Frontal cortex (tissue), 4 donors: ENCODE measurements around the gene MEGF11. TPM values are rescaled to one million over a fixed set of nuclear protein-coding genes. Genes with fewer than 3 reads are reported as not detected.

ENCODE experiments used
- DNase-seq, 2 donors: peaks; one replicate each; pipeline ENCODE4 v3.0.0; 2012; ENCODE audit warnings: low spot score in 2 of 2
- FAIRE-seq: peaks from 2 replicates; lab custom pipeline; 2012; peaks lifted over from hg19 to GRCh38; lab: Jason Lieb, UNC
- total RNA-seq: library from RNA; depleted of rRNA; stranded (reverse); fragments of >200 nt; gene quantifications from one replicate; pipeline ENCODE4 v1.2.3, GENCODE V29; 2014
- donor health status: control.
- donor health status: control.
- donor health status: control.

Gene MEGF11
- total RNA-seq, 1 donor from 2014 or later = 4.5 TPM

- DNase-seq = no peak
- FAIRE-seq = no peak
These were observed 11.7 kb downstream of the MEGF11 start for GRCh38 chr15:66241908-66242285.

GRCh38 chr15:66241087-66241907, 12.3 kb downstream of the MEGF11 start:
- DNase-seq = no peak
- no peak for FAIRE-seq

GRCh38 chr15:66240240-66240794, 13.2 kb downstream of the MEGF11 start:
- DNase-seq (no peak), FAIRE-seq (no peak)

GRCh38 chr15:66239514-66239913, 14.0 kb downstream of the MEGF11 start:
- DNase-seq (no peak), FAIRE-seq (no peak)

GRCh38 chr15:66238318-66238717, 15.2 kb downstream of the MEGF11 start:
- FAIRE-seq (no peak), DNase-seq (no peak)

GRCh38 chr15:66237513-66238235, 15.9 kb downstream of the MEGF11 start:
- FAIRE-seq = no peak
- DNase-seq = no peak

- FAIRE-seq = no peak
- no peak for DNase-seq
These were observed 16.7 kb downstream of the MEGF11 start for GRCh38 chr15:66236806-66237375.

GRCh38 chr15:66235866-66236265, 17.7 kb downstream of the MEGF11 start:
- FAIRE-seq = no peak
- DNase-seq = no peak

GRCh38 chr15:66234798-66235197, 18.8 kb downstream of the MEGF11 start:
- FAIRE-seq (no peak), DNase-seq (no peak)

GRCh38 chr15:66233487-66234415, 19.8 kb downstream of the MEGF11 start:
- FAIRE-seq = no peak
- no peak for DNase-seq

GRCh38 chr15:66232267-66232625, 21.3 kb downstream of the MEGF11 start:
- DNase-seq = no peak
- no peak for FAIRE-seq

- FAIRE-seq = no peak
- no peak for DNase-seq
These were observed 21.9 kb downstream of the MEGF11 start for GRCh38 chr15:66231394-66232266.

GRCh38 chr15:66229790-66230465, 23.6 kb downstream of the MEGF11 start:
- DNase-seq (no peak), FAIRE-seq (no peak)

GRCh38 chr15:66228807-66229735, 24.5 kb downstream of the MEGF11 start:
- FAIRE-seq (no peak), DNase-seq (no peak)

GRCh38 chr15:66226736-66227135, 26.8 kb downstream of the MEGF11 start:
- FAIRE-seq (no peak), DNase-seq (no peak)

GRCh38 chr15:66225656-66226274, 27.8 kb downstream of the MEGF11 start:
- no peak for FAIRE-seq
- DNase-seq = no peak

GRCh38 chr15:66224946-66225345, 28.6 kb downstream of the MEGF11 start:
- FAIRE-seq (no peak), DNase-seq (no peak)
